ENCODE data around the gene AHNAK.

The AHNAK gene

DNA sequence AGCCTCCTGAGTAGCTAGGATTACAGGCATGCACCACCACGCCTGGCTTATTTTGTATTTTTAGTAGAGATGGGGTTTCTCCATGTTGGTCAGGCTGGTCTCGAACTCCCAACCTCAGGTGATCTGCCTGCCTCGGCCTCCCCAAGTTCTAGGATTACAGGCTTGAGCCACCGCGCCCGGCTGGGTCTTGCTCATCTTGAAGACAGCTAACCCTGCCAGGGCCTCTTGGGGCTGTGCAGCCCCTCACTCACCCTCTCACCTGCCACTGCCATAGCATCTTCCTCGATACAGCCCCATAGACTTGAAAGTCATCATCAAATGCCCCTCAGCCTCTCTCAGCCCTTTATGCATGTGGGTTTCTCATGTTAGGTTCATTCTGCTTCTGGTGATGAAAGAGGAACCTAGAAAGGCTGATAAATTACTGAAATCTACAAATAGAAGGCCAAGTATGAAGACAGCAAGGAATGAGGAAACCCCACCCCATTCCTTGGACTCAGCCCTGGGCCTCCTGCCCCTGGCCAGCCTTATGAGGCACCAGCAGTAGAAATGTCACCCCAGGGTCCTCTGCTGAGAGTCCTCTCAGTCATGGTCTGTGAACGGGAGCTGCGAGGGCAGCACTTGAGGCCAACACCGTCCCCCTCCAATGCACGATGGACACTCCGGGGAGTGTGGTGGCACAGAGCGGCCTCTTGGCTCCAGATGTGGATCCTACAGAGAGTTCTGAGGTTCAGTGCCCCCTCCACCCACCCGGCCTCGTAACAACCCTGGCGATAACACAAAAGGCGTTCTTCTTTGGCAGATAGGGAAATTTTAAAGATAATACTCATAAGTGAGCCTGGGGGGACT is 103.0 kb downstream of the AHNAK start:
- no peaks in the 10 kb centered on the region for H3K4me1 ChIP-seq (ENCODE audit: insufficient read depth, low read length, severe bottlenecking)
- H3K9me2 ChIP-seq (ENCODE audit: low read depth, low read length), result no peaks in the 10 kb centered on the region
- H2AFZ ChIP-seq (ENCODE audit: low read length), result no peak overlapping the region
- H3K27ac ChIP-seq (ENCODE audit: low read depth, low read length, poor library complexity, severe bottlenecking), result no peak overlapping the region
- H4K20me1 ChIP-seq (ENCODE audit: insufficient read depth, low read length), result no peaks in the 10 kb centered on the region
- H3K79me2 ChIP-seq (ENCODE audit: insufficient read depth, low read length), result no peaks in the 10 kb centered on the region
- 0 out of 2 replicates have a peak, but pooled peaks cover 11% of the 10 kb centered on the region for H3K27me3 ChIP-seq (ENCODE audit: insufficient read depth, low read length)
- no peaks in the 10 kb centered on the region for H3K9me3 ChIP-seq (ENCODE audit: low read length)
- TF ChIP-seq CTCF (IDR thresholded peaks at IDR 0.05; ENCODE audit: low read length), result no peak
- no peak for TF ChIP-seq EZH2 (IDR thresholded peaks at IDR 0.05; ENCODE audit: borderline replicate concordance, low read length)
- H3F3A ChIP-seq (ENCODE audit: insufficient read depth, low read length), result no peaks in the 10 kb centered on the region
- no peak overlapping the region; the same call in 1 of the 2 replicates for H3K4me2 ChIP-seq (ENCODE audit: low read length)
- no peak overlapping the region for H3K9ac ChIP-seq (ENCODE audit: low read length)
- no peak overlapping the region for H3K4me3 ChIP-seq (ENCODE audit: low read depth, low read length, poor library complexity, severe bottlenecking)
- H3K36me3 ChIP-seq (ENCODE audit: insufficient read depth, low read length), result no peaks in the 10 kb centered on the region

DNA sequence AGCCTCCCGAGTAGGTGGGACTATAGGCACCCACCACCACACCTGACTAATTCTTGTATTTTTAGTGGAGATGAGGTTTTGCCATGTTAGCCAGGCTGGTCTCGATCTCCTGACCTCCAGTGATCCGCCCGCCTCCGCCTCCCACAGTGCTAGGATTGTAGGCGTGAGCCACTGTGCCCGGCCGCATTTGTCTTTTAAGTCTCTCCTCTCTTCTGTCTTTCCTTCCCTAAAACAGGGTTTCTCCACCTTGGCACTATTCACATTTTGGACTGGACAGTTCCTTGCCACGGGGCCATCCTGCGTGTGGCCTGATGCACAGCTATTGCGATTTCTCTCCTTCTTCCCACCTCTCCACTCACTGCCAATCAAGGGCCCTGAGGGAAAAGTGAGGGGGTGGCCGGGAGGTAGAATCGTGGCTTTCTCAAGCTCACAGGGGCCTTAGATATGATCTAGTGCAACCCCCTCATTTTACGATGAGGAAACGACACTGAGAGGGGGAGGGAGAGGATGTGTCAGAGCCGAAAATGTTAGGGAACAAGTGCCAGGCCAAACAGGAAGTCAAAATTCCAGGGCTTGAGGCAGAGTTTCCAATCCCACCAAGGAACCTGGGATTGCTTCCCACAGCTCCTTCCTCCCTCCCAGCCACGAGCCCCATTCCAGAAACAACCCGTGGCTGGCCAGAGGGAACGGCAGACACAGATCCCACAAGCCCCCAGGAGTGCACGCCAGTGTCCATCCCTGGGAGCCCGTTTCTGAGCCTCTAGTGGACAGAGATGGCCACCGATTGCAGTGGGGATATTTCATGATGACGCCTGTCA is 106.6 kb downstream of the AHNAK start:
- Histone ChIP-seq H3K79me2 (ENCODE audit: insufficient read depth, low read length) (no peaks in the 10 kb centered on the region), H3K27ac (ENCODE audit: low read depth, low read length, poor library complexity, severe bottlenecking) (no peak overlapping the region), H3K4me3 (ENCODE audit: low read depth, low read length, poor library complexity, severe bottlenecking) (no peak overlapping the region), H3K27me3 (ENCODE audit: insufficient read depth, low read length) (no peaks in the 10 kb centered on the region; the same call in 1 of the 2 replicates), H3K4me2 (ENCODE audit: low read length) (no peak overlapping the region), H3K36me3 (ENCODE audit: insufficient read depth, low read length) (no peaks in the 10 kb centered on the region), H3K9me3 (ENCODE audit: low read length) (no peaks in the 10 kb centered on the region), H3K9ac (ENCODE audit: low read length) (no peak overlapping the region), H3K9me2 (ENCODE audit: low read depth, low read length) (no peaks in the 10 kb centered on the region), H3F3A (ENCODE audit: insufficient read depth, low read length) (no peaks in the 10 kb centered on the region), H4K20me1 (ENCODE audit: insufficient read depth, low read length) (no peaks in the 10 kb centered on the region), H2AFZ (ENCODE audit: low read length) (no peak overlapping the region), H3K4me1 (ENCODE audit: insufficient read depth, low read length, severe bottlenecking) (no peaks in the 10 kb centered on the region)
- no peak for TF ChIP-seq CTCF (IDR thresholded peaks at IDR 0.05; ENCODE audit: low read length)
- no peak for TF ChIP-seq EZH2 (IDR thresholded peaks at IDR 0.05; ENCODE audit: borderline replicate concordance, low read length)

GRCh38 chr11:62438641-62439040 is 108.0 kb downstream of the AHNAK start:
- Histone ChIP-seq H3F3A (ENCODE audit: insufficient read depth, low read length) (no peaks in the 10 kb centered on the region), H2AFZ (ENCODE audit: low read length) (no peak overlapping the region), H4K20me1 (ENCODE audit: insufficient read depth, low read length) (no peaks in the 10 kb centered on the region), H3K27ac (ENCODE audit: low read depth, low read length, poor library complexity, severe bottlenecking) (no peak overlapping the region), H3K9me2 (ENCODE audit: low read depth, low read length) (no peaks in the 10 kb centered on the region), H3K9me3 (ENCODE audit: low read length) (no peaks in the 10 kb centered on the region), H3K4me3 (ENCODE audit: low read depth, low read length, poor library complexity, severe bottlenecking) (no peak overlapping the region), H3K9ac (ENCODE audit: low read length) (no peak overlapping the region), H3K4me1 (ENCODE audit: insufficient read depth, low read length, severe bottlenecking) (no peaks in the 10 kb centered on the region), H3K4me2 (ENCODE audit: low read length) (no peak overlapping the region), H3K27me3 (ENCODE audit: insufficient read depth, low read length) (no peaks in the 10 kb centered on the region; the same call in 1 of the 2 replicates), H3K36me3 (ENCODE audit: insufficient read depth, low read length) (no peaks in the 10 kb centered on the region), H3K79me2 (ENCODE audit: insufficient read depth, low read length) (no peaks in the 10 kb centered on the region)
- TF ChIP-seq EZH2 (IDR thresholded peaks at IDR 0.05; ENCODE audit: borderline replicate concordance, low read length) (no peak), CTCF (IDR thresholded peaks at IDR 0.05; ENCODE audit: low read length) (no peak)
